Measurements from ENCODE around the gene GRIP2.

- TF ChIP-seq SP1 (IDR thresholded peaks at IDR 0.05) = no peak
- TF ChIP-seq TARDBP (IDR thresholded peaks at IDR 0.05) = no peak
- no peak for TF ChIP-seq SUZ12 (IDR thresholded peaks at IDR 0.05)
- no peak for TF ChIP-seq FOXK2 (IDR thresholded peaks at IDR 0.05)
- no peak for TF ChIP-seq HDGF (IDR thresholded peaks at IDR 0.05; ENCODE audit: borderline replicate concordance)
- no peak for TF ChIP-seq NFRKB (IDR thresholded peaks at IDR 0.05)
- no peak for TF ChIP-seq ELF4 (IDR thresholded peaks at IDR 0.05)
- TF ChIP-seq BHLHE40 (IDR thresholded peaks at IDR 0.05; ENCODE audit: borderline replicate concordance) = no peak
Observed at GRCh38 chr3:14583548-14584091, 43.5 kb upstream of the GRIP2 start.
